ENCODE results near the gene ZNF280B. TPM values are rescaled to one million over a fixed set of nuclear protein-coding genes. Genes with fewer than 3 reads are reported as not detected.

The ZNF280B gene
- total and polyA plus RNA-seq, 2 of the 13 experiments (the other 11 are each of a cell fraction or from before 2014, with no cell fraction given): 3.7 to 3.9 TPM

- H2AFZ ChIP-seq (ENCODE audit: low read length): no peak overlapping the region
- H3K4me3 ChIP-seq (replicated peaks in 1 of 3; ENCODE audit: insufficient read depth in 1 of 3, low read depth in 2 of 3, low read length in 3 of 3): no peak overlapping the region
- H3K4me2 ChIP-seq (ENCODE audit: low read depth, low read length): no peak overlapping the region
- FAIRE-seq (no peak), DNase-seq (ENCODE audit: low spot score) (no peak), ATAC-seq (no peak)
- no peak overlapping the region for H3K27ac ChIP-seq (ENCODE audit: extremely low read length, insufficient read depth, low read length)
- H3K27me3 ChIP-seq (ENCODE audit: control insufficient read depth in 1 of 2, insufficient read depth in 2 of 2, low read length in 2 of 2): no peaks in the 10 kb centered on the region
- intact Hi-C loops (cut with micrococcal nuclease; ENCODE audit: unreplicated experiment): no loop called here
- peaks cover 5 to 61% of the 10 kb centered on the region in 2 experiments; a peak in 4 of 5 replicates for H3K36me3 ChIP-seq (replicated peaks in 1 of 2; ENCODE audit: control insufficient read depth in 1 of 2, insufficient read depth in 2 of 2, low read length in 2 of 2)
- H3K79me2 ChIP-seq (ENCODE audit: insufficient read depth, low read length): no peaks in the 10 kb centered on the region
- BruUV-seq (replicated peaks): no TSS peak
- 96% methylated on average over 5 of the region's 5 CpGs for WGBS (ENCODE audit: low lambda C conversion rate)
- H3K9ac ChIP-seq (ENCODE audit: insufficient read depth, low read depth, low read length): no peak overlapping the region
- H3K9me3 ChIP-seq (ENCODE audit: low read length): no peaks in the 10 kb centered on the region
- H3K4me1 ChIP-seq (ENCODE audit: insufficient read depth, low read length): no peaks in the 10 kb centered on the region
- POLR2A ChIA-PET: no interaction called here
- no peaks in the 10 kb centered on the region for H4K20me1 ChIP-seq (ENCODE audit: insufficient read depth, low read length)
- CTCF ChIA-PET (ENCODE audit: low intra/inter-chr PET ratio, low total read pairs): no interaction called here
- in situ Hi-C loops (cut with HindIII; ENCODE audit: extremely low pct_ligation_motif_present, low pct_unique_long_range_greater_than_20kb): no loop called here
- TF ChIP-seq, protein P1, sequence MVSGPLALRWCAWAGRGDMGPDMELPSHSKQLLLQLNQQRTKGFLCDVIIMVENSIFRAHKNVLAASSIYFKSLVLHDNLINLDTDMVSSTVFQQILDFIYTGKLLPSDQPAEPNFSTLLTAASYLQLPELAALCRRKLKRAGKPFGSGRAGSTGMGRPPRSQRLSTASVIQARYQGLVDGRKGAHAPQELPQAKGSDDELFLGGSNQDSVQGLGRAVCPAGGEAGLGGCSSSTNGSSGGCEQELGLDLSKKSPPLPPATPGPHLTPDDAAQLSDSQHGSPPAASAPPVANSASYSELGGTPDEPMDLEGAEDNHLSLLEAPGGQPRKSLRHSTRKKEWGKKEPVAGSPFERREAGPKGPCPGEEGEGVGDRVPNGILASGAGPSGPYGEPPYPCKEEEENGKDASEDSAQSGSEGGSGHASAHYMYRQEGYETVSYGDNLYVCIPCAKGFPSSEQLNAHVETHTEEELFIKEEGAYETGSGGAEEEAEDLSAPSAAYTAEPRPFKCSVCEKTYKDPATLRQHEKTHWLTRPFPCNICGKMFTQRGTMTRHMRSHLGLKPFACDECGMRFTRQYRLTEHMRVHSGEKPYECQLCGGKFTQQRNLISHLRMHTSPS (CRISPR knock-in tag; IDR thresholded peaks at IDR 0.05; ENCODE audit: low read depth): no peak
- TF ChIP-seq ELF4 (CRISPR knock-in tag; IDR thresholded peaks at IDR 0.05; ENCODE audit: borderline replicate concordance) (no peak), ZSCAN29 (CRISPR knock-in tag; conservative IDR thresholded peaks at IDR 0.05) (no peak), ZNF547 (CRISPR knock-in tag; IDR thresholded peaks at IDR 0.05) (no peak), ZNF260 (CRISPR knock-in tag; IDR thresholded peaks at IDR 0.05; ENCODE audit: borderline replicate concordance, low read depth) (no peak), FOXK2 (IDR thresholded peaks at IDR 0.05) (no peak), BATF2 (CRISPR knock-in tag; IDR thresholded peaks at IDR 0.05) (no peak), HMGA1 (CRISPR knock-in tag; conservative IDR thresholded peaks at IDR 0.05) (no peak), RBAK (CRISPR knock-in tag; IDR thresholded peaks at IDR 0.05) (no peak)
- TF ChIP-seq, protein P2, sequence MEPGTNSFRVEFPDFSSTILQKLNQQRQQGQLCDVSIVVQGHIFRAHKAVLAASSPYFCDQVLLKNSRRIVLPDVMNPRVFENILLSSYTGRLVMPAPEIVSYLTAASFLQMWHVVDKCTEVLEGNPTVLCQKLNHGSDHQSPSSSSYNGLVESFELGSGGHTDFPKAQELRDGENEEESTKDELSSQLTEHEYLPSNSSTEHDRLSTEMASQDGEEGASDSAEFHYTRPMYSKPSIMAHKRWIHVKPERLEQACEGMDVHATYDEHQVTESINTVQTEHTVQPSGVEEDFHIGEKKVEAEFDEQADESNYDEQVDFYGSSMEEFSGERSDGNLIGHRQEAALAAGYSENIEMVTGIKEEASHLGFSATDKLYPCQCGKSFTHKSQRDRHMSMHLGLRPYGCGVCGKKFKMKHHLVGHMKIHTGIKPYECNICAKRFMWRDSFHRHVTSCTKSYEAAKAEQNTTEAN (CRISPR knock-in tag; conservative IDR thresholded peaks at IDR 0.05): no peak
- TF ChIP-seq, protein P3, sequence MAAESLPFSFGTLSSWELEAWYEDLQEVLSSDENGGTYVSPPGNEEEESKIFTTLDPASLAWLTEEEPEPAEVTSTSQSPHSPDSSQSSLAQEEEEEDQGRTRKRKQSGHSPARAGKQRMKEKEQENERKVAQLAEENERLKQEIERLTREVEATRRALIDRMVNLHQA (CRISPR knock-in tag; IDR thresholded peaks at IDR 0.05): no peak
- TF ChIP-seq, protein P4, sequence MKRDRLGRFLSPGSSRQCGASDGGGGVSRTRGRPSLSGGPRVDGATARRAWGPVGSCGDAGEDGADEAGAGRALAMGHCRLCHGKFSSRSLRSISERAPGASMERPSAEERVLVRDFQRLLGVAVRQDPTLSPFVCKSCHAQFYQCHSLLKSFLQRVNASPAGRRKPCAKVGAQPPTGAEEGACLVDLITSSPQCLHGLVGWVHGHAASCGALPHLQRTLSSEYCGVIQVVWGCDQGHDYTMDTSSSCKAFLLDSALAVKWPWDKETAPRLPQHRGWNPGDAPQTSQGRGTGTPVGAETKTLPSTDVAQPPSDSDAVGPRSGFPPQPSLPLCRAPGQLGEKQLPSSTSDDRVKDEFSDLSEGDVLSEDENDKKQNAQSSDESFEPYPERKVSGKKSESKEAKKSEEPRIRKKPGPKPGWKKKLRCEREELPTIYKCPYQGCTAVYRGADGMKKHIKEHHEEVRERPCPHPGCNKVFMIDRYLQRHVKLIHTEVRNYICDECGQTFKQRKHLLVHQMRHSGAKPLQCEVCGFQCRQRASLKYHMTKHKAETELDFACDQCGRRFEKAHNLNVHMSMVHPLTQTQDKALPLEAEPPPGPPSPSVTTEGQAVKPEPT (CRISPR knock-in tag; IDR thresholded peaks at IDR 0.05; ENCODE audit: low read depth): no peak
These were observed 19.8 kb downstream of the ZNF280B start for GRCh38 chr22:22488736-22489135.

All from HepG2 (cell line).